H9 (cell line): ENCODE data around the gene TNFRSF19. TPM values are rescaled to one million over a fixed set of nuclear protein-coding genes. Genes with fewer than 3 reads are reported as not detected.

Experiments used
- DNase-seq: peaks from one replicate; pipeline ENCODE4 v3.0.0-alpha.2; 2017
- H2AFZ ChIP-seq: one replicate; pipeline ENCODE4 v1.6.1; 2013; ENCODE audit warnings: mild to moderate bottlenecking, low read length, control low read depth, moderate library complexity
- H2AK5ac ChIP-seq: 2 replicates; pipeline ENCODE4 v1.6.1; 2013; ENCODE audit warnings: low read length, control low read depth, mixed read lengths; ENCODE audit not compliant: insufficient read length
- H2BK120ac ChIP-seq: one replicate; pipeline ENCODE4 v1.6.1; 2013; ENCODE audit warnings: low read depth, mild to moderate bottlenecking, low read length, control low read depth, inconsistent platforms; ENCODE audit not compliant: poor library complexity, severe bottlenecking
- H2BK12ac ChIP-seq: 2 replicates; pipeline ENCODE4 v1.6.1; 2013; ENCODE audit warnings: low read length, control low read depth, mixed read lengths, low read depth; ENCODE audit not compliant: insufficient read length
- H2BK15ac ChIP-seq: 2 replicates; pipeline ENCODE4 v1.6.1; 2013; ENCODE audit warnings: low read depth, low read length, control low read depth
- H2BK20ac ChIP-seq: one replicate; pipeline ENCODE4 v1.6.1; 2013; ENCODE audit warnings: low read depth, mild to moderate bottlenecking, low read length, control low read depth, inconsistent platforms; ENCODE audit not compliant: poor library complexity, severe bottlenecking
- H2BK5ac ChIP-seq: 2 replicates; pipeline ENCODE4 v1.6.1; 2013; ENCODE audit warnings: low read length, control low read depth, mixed read lengths; ENCODE audit not compliant: insufficient read length
- H3K14ac ChIP-seq: 2 replicates; pipeline ENCODE4 v1.6.1; 2013; ENCODE audit warnings: low read length, control low read depth; ENCODE audit not compliant: insufficient read depth
- H3K18ac ChIP-seq: 2 replicates; pipeline ENCODE4 v1.6.1; 2013; ENCODE audit warnings: low read depth, mild to moderate bottlenecking, mixed read lengths, low read length, control low read depth; ENCODE audit not compliant: insufficient read length
- H3K23ac ChIP-seq: 2 replicates; pipeline ENCODE4 v1.6.1; 2013; ENCODE audit warnings: low read length, control low read depth, mixed read lengths, low read depth; ENCODE audit not compliant: insufficient read length
- H3K23me2 ChIP-seq: 2 replicates; pipeline ENCODE4 v1.6.1; 2013; ENCODE audit warnings: low read depth, mild to moderate bottlenecking, mixed read lengths, low read length, control low read depth; ENCODE audit not compliant: insufficient read length, poor library complexity, severe bottlenecking
- H3K27ac ChIP-seq: 2 replicates; pipeline ENCODE4 v1.5.1; 2013; ENCODE audit warnings: low read length, control low read depth, mixed read lengths, low read depth; ENCODE audit not compliant: insufficient read length
- H3K27me3 ChIP-seq: 2 replicates; pipeline ENCODE4 v1.6.1; 2013; ENCODE audit warnings: low read length, control low read depth, inconsistent platforms; ENCODE audit not compliant: insufficient read depth
- H3K4ac ChIP-seq: 2 replicates; pipeline ENCODE4 v1.6.1; 2013; ENCODE audit warnings: low read depth, mild to moderate bottlenecking, control low read depth, inconsistent platforms, low read length, moderate library complexity
- H3K4me1 ChIP-seq: 2 replicates; pipeline ENCODE4 v1.6.1; 2013; ENCODE audit warnings: low read length, control low read depth, inconsistent platforms; ENCODE audit not compliant: insufficient read depth
- H3K4me2 ChIP-seq: 2 replicates; pipeline ENCODE4 v1.6.1; 2013; ENCODE audit warnings: low read length, control low read depth, mixed read lengths; ENCODE audit not compliant: insufficient read length, insufficient read depth
- H3K56ac ChIP-seq: 2 replicates; pipeline ENCODE4 v1.6.1; 2013; ENCODE audit warnings: low read depth, mild to moderate bottlenecking, mixed read lengths, low read length, control low read depth; ENCODE audit not compliant: insufficient read length
- H3K79me1 ChIP-seq: 2 replicates; pipeline ENCODE4 v1.6.1; 2013; ENCODE audit warnings: low read depth, mild to moderate bottlenecking, moderate library complexity, low read length, control low read depth, inconsistent platforms; ENCODE audit not compliant: insufficient read depth, poor library complexity, severe bottlenecking
- H3K79me2 ChIP-seq: 2 replicates; pipeline ENCODE4 v1.6.1; 2013; ENCODE audit warnings: low read length, control low read depth, inconsistent platforms; ENCODE audit not compliant: insufficient read depth
- H3K9ac ChIP-seq: 2 replicates; pipeline ENCODE4 v1.6.1; 2013; ENCODE audit warnings: low read length, control low read depth, mixed read lengths; ENCODE audit not compliant: insufficient read length; ENCODE audit errors: extremely low read depth
- H3K9me3 ChIP-seq: one replicate; pipeline ENCODE4 v1.6.1; 2013; ENCODE audit warnings: low read depth, low read length, inconsistent platforms; ENCODE audit not compliant: control insufficient read depth
- H3T11ph ChIP-seq: one replicate; pipeline ENCODE4 v1.6.1; 2013; ENCODE audit warnings: mild to moderate bottlenecking, low read length, control low read depth, inconsistent platforms
- H4K20me1 ChIP-seq: one replicate; pipeline ENCODE4 v1.6.1; 2013; ENCODE audit not compliant: control insufficient read depth, insufficient read length, insufficient read depth
- H4K5ac ChIP-seq: 2 replicates; pipeline ENCODE4 v1.6.1; 2013; ENCODE audit warnings: low read depth, mild to moderate bottlenecking, mixed read lengths, low read length, control low read depth; ENCODE audit not compliant: insufficient read length
- H4K8ac ChIP-seq: replicated peaks from 2 replicates; pipeline ENCODE4 v1.6.1; 2013; ENCODE audit warnings: low read length, control low read depth, mixed read lengths, low read depth; ENCODE audit not compliant: insufficient read length
- H4K91ac ChIP-seq: 2 replicates; pipeline ENCODE4 v1.6.1; 2013; ENCODE audit warnings: low read depth, mild to moderate bottlenecking, moderate library complexity, mixed read lengths, low read length, control low read depth; ENCODE audit not compliant: insufficient read length
- H3K27ac Mint-ChIP-seq, 3 experiments: 2 replicates in 2 of 3; 3 replicates in 1 of 3; pipeline ENCODE4 v1.8.0; 2020 to 2021; ENCODE audit warnings: mixed read lengths in 3 of 3, mild to moderate bottlenecking in 1 of 3, moderate library complexity in 1 of 3
- H3K27me3 Mint-ChIP-seq: 2 replicates; pipeline ENCODE4 v1.8.0; 2021; ENCODE audit warnings: low read depth, mild to moderate bottlenecking, moderate library complexity, mixed read lengths
- H3K36me3 Mint-ChIP-seq, 3 experiments: 2 replicates in 2 of 3; 3 replicates in 1 of 3; pipeline ENCODE4 v1.8.0; 2020 to 2021; ENCODE audit warnings: low read depth in 3 of 3, mixed read lengths in 3 of 3; ENCODE audit not compliant: insufficient read depth in 1 of 3
- H3K4me1 Mint-ChIP-seq, 2 experiments: 2 replicates each; pipeline ENCODE4 v1.8.0; 2020; ENCODE audit warnings: mixed read lengths in 2 of 2
- H3K4me3 Mint-ChIP-seq, 2 experiments: 2 replicates in 1 of 2; 3 replicates in 1 of 2; pipeline ENCODE4 v1.8.0; 2020 to 2021; ENCODE audit warnings: mild to moderate bottlenecking in 2 of 2, mixed read lengths in 2 of 2, moderate library complexity in 1 of 2
- H3K9me3 Mint-ChIP-seq, 2 experiments: 2 replicates in 1 of 2; 3 replicates in 1 of 2; pipeline ENCODE4 v1.8.0; 2020; ENCODE audit warnings: mild to moderate bottlenecking in 2 of 2, mixed read lengths in 2 of 2, moderate library complexity in 1 of 2
- CTCF ChIP-seq: fragments of 200-600 bp; sonication (generic); conservative IDR thresholded peaks from 3 replicates; pipeline ENCODE4 v1.8.0; 2021; ENCODE audit warnings: antibody characterized with exemption, mild to moderate bottlenecking
- WGBS: extraction: QIAGEN DNeasy Blood & Tissue Kit; methylation state at CpG from one replicate; pipeline ENCODE4 v1.1.7; 2013; ENCODE audit warnings: missing lambda C conversion rate, low lambda C conversion rate, mixed read lengths; ENCODE audit not compliant: insufficient read length; ENCODE audit errors: extremely low coverage; 5-methylcytosine and 5-hydroxymethylcytosine counted together
- total RNA-seq: library from RNA; stranded (reverse); gene quantifications from 2 replicates; pipeline ENCODE4 v1.2.1, GENCODE V29; 2021

TNFRSF19 gene
- total RNA-seq, 1 experiment from 2014 or later = 2.7 TPM

- no CpG with 5 or more reads among the region's 1 CpG for WGBS
- no peak overlapping the region for H3K23ac ChIP-seq
- no peaks in the 10 kb centered on the region for H3K9me3 ChIP-seq
- no peaks in the 10 kb centered on the region for H3K36me3 Mint-ChIP-seq
- no peak overlapping the region for H2BK15ac ChIP-seq
- H3T11ph ChIP-seq = no peak overlapping the region
- DNase-seq = no peak
- no peak overlapping the region for H2BK120ac ChIP-seq
- no peaks in the 10 kb centered on the region for H3K9me3 Mint-ChIP-seq
- H3K4ac ChIP-seq = no peak overlapping the region
- no peaks in the 10 kb centered on the region for H4K20me1 ChIP-seq
- H2AFZ ChIP-seq = no peak overlapping the region
- no peak overlapping the region for H3K27ac Mint-ChIP-seq
- H3K79me1 ChIP-seq = no peaks in the 10 kb centered on the region
- H3K4me1 ChIP-seq = no peaks in the 10 kb centered on the region
- H4K8ac ChIP-seq = no peak overlapping the region
- H3K18ac ChIP-seq = no peak overlapping the region
- H3K4me3 Mint-ChIP-seq = no peak overlapping the region
- H3K27ac ChIP-seq = no peak overlapping the region
- no peak overlapping the region for H2BK20ac ChIP-seq
- no peak overlapping the region for H2AK5ac ChIP-seq
- H3K9ac ChIP-seq = no peak overlapping the region
- H3K14ac ChIP-seq = no peak overlapping the region
- no peak overlapping the region for H3K4me2 ChIP-seq
- peaks cover 26 to 28% of the 10 kb centered on the region in 2 experiments for H3K4me1 Mint-ChIP-seq
- H4K5ac ChIP-seq = no peak overlapping the region
- no peaks in the 10 kb centered on the region for H3K79me2 ChIP-seq
- H3K23me2 ChIP-seq = no peaks in the 10 kb centered on the region
- no peaks in the 10 kb centered on the region for H3K27me3 ChIP-seq
- H3K56ac ChIP-seq = no peak overlapping the region
- no peak overlapping the region for H2BK12ac ChIP-seq
- H3K27me3 Mint-ChIP-seq = peaks cover 2% of the 10 kb centered on the region; the same call in 1 of the 2 replicates
- TF ChIP-seq CTCF = no peak
- no peak overlapping the region for H2BK5ac ChIP-seq
- no peak overlapping the region for H4K91ac ChIP-seq
Observed at GRCh38 chr13:23697772-23698313, 127.6 kb downstream of the TNFRSF19 start.
